GM12878 (cell line): ENCODE results near the gene CBX8. TPM values are rescaled to one million over a fixed set of nuclear protein-coding genes. Genes with fewer than 3 reads are reported as not detected.

Experiments
- ATF7 ChIP-seq: fragments of 450-650 bp; IDR thresholded peaks from 2 replicates; pipeline ENCODE4 v1.6.1; 2016; ENCODE audit warnings: low read depth, mild to moderate bottlenecking
- BACH1 ChIP-seq: fragments of 450-650 bp; IDR thresholded peaks from 2 replicates; pipeline ENCODE4 v1.6.1; 2017; ENCODE audit warnings: mild to moderate bottlenecking, borderline replicate concordance
- CBFB ChIP-seq: IDR thresholded peaks from 2 replicates; pipeline ENCODE4 v1.6.1; 2016; ENCODE audit warnings: antibody characterized with exemption, low read depth
- CUX1 ChIP-seq: IDR thresholded peaks from 2 replicates; pipeline ENCODE4 v1.6.1; 2012; ENCODE audit warnings: improper control_type of control experiment, low read depth, low read length; ENCODE audit not compliant: insufficient replicate concordance
- ESRRA ChIP-seq: IDR thresholded peaks from 2 replicates; pipeline ENCODE4 v1.6.1; 2012; ENCODE audit warnings: mild to moderate bottlenecking, low read length, improper control_type of control experiment
- EZH2 ChIP-seq: IDR thresholded peaks from 2 replicates; pipeline ENCODE4 v1.6.1; 2012; ENCODE audit warnings: low read depth, mild to moderate bottlenecking, control low read depth, inconsistent platforms, low read length, borderline replicate concordance; ENCODE audit not compliant: control insufficient read depth
- GABPA ChIP-seq: IDR thresholded peaks from 2 replicates; pipeline ENCODE4 v1.6.1; 2014; ENCODE audit warnings: antibody characterized with exemption, low read depth, mild to moderate bottlenecking, inconsistent platforms
- HDGF ChIP-seq: fragments of 450-650 bp; IDR thresholded peaks from 2 replicates; pipeline ENCODE4 v1.6.1; 2016; ENCODE audit warnings: antibody characterized with exemption
- JUNB ChIP-seq: IDR thresholded peaks from 2 replicates; pipeline ENCODE4 v1.6.1; 2016; ENCODE audit warnings: antibody characterized with exemption, mild to moderate bottlenecking
- LARP7 ChIP-seq: fragments of 450-650 bp; IDR thresholded peaks from 2 replicates; pipeline ENCODE4 v1.6.1; 2017; ENCODE audit warnings: mild to moderate bottlenecking
- MXI1 ChIP-seq: fragments of 150-350 bp; IDR thresholded peaks from 2 replicates; pipeline ENCODE4 v1.6.1; 2011; ENCODE audit warnings: low read depth, mild to moderate bottlenecking, inconsistent platforms, low read length, improper control_type of control experiment
- NR2F1 ChIP-seq: fragments of 450-650 bp; conservative IDR thresholded peaks from 2 replicates; pipeline ENCODE4 v1.6.1; 2017; ENCODE audit warnings: mild to moderate bottlenecking
- POU2F2 ChIP-seq: IDR thresholded peaks from 3 replicates; pipeline ENCODE4 v1.6.1; 2011; ENCODE audit warnings: low read depth, mild to moderate bottlenecking, low read length, borderline replicate concordance
- RCOR1 ChIP-seq: conservative IDR thresholded peaks from 2 replicates; pipeline ENCODE4 v1.6.1; 2012; ENCODE audit warnings: low read depth, low read length, improper control_type of control experiment
- SIX5 ChIP-seq: IDR thresholded peaks from 2 replicates; pipeline ENCODE4 v1.6.1; 2011; ENCODE audit warnings: mild to moderate bottlenecking, low read depth, low read length, moderate library complexity; ENCODE audit not compliant: severe bottlenecking
- SMARCA5 ChIP-seq: fragments of 450-650 bp; IDR thresholded peaks from 2 replicates; pipeline ENCODE4 v1.6.1; 2017; ENCODE audit warnings: mild to moderate bottlenecking
- TARDBP ChIP-seq: IDR thresholded peaks from 2 replicates; pipeline ENCODE4 v1.6.1; 2016; ENCODE audit warnings: borderline replicate concordance
- WRNIP1 ChIP-seq: IDR thresholded peaks from 2 replicates; pipeline ENCODE4 v1.6.1; 2011; ENCODE audit warnings: low read depth, low read length, improper control_type of control experiment, borderline replicate concordance
- ZBTB40 ChIP-seq: fragments of 450-650 bp; IDR thresholded peaks from 2 replicates; pipeline ENCODE4 v1.6.1; 2016; ENCODE audit warnings: mild to moderate bottlenecking, moderate library complexity, borderline replicate concordance
- ZSCAN29 ChIP-seq: fragments of 450-650 bp; IDR thresholded peaks from 2 replicates; pipeline ENCODE4 v1.6.1; 2017; ENCODE audit warnings: mild to moderate bottlenecking, moderate library complexity
- polyA plus RNA-seq, 11 experiments: library from polyadenylated mRNA; depleted of rRNA in 4 of 11; unstranded in 6 of 11; stranded (reverse) in 5 of 11; fragments of >200 nt; fragmentation: Nextera tagmentation in 4 of 11; fragmentation: Illumina TruSeq in 1 of 11; extraction: Ambion mirVana in 4 of 11; extraction: Trizol in 1 of 11; gene quantifications; 1 replicate in 1 of 11; 2 replicates in 10 of 11; pipeline versions ENCODE4 v1.2.1 to v1.2.3, GENCODE V29; 2011 to 2016; ENCODE audit warnings: inconsistent platforms in 2 of 11, missing spikeins in 2 of 11, low read depth in 1 of 11
- total RNA-seq, 4 experiments: library from RNA; depleted of rRNA in 3 of 4; stranded (reverse); fragments of >200 nt in 3 of 4; fragmentation: Illumina TruSeq in 1 of 4; extraction: Trizol in 1 of 4; gene quantifications; 2 replicates each; pipeline versions ENCODE4 v1.2.1 to v1.2.3, GENCODE V29; 2013 to 2021
- TF ChIP-seq, protein P1 (sequence below): IDR thresholded peaks from 2 replicates; pipeline ENCODE4 v1.6.1; 2011; ENCODE audit warnings: mild to moderate bottlenecking, low read depth, low read length, moderate library complexity; ENCODE audit not compliant: insufficient replicate concordance

CBX8 gene
- total and polyA plus RNA-seq, 10 of the 15 experiments (the other 5 are each of a cell fraction or from before 2014, with no cell fraction given): 0.03 to 6.7 (median 1.9) TPM

GRCh38 chr17:79803997-79804855 lies 7.3 kb upstream of the CBX8 start (continued):
- TF ChIP-seq CUX1 (no peak), RCOR1 (no peak), WRNIP1 (no peak), HDGF (no peak), ESRRA (no peak), POU2F2 (peak; percentile 100), GABPA (peak; percentile 72; the same call in 1 of the 2 replicates), SIX5 (no peak), LARP7 (peak; percentile 75), NR2F1 (peak; percentile 84), ATF7 (no peak; the same call in 1 of the 2 replicates), ZSCAN29 (no peak), TARDBP (no peak), JUNB (peak; percentile 82), CBFB (no peak), BACH1 (peak; percentile 27; the same call in 1 of the 2 replicates), MXI1 (peak; percentile 39; the same call in 1 of the 2 replicates), EZH2 (no peak), SMARCA5 (no peak), ZBTB40 (peak; percentile 61; the same call in 1 of the 2 replicates)
- TF ChIP-seq, protein P1, sequence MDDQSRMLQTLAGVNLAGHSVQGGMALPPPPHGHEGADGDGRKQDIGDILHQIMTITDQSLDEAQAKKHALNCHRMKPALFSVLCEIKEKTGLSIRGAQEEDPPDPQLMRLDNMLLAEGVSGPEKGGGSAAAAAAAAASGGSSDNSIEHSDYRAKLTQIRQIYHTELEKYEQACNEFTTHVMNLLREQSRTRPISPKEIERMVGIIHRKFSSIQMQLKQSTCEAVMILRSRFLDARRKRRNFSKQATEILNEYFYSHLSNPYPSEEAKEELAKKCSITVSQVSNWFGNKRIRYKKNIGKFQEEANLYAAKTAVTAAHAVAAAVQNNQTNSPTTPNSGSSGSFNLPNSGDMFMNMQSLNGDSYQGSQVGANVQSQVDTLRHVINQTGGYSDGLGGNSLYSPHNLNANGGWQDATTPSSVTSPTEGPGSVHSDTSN: no peak
